Astrocyte (in vitro differentiated cells and primary cell): ENCODE measurements around the gene SNX21. TPM values are rescaled to one million over a fixed set of nuclear protein-coding genes. Genes with fewer than 3 reads are reported as not detected.
A peak's percentile ranks its signal among the peaks of the same experiment; 100 is the strongest.

Experiments
- DNase-seq: peaks from one replicate; pipeline ENCODE4 v3.0.0-alpha.2; 2010; ENCODE audit warnings: low read depth
- FAIRE-seq: peaks from 2 replicates; lab custom pipeline; 2011; peaks lifted over from hg19 to GRCh38; lab: Jason Lieb, UNC
- H2AFZ ChIP-seq: 2 replicates; pipeline ENCODE4 v1.6.0; 2012; ENCODE audit warnings: low read depth, low read length, inconsistent platforms
- H3K27ac ChIP-seq: 2 replicates; pipeline ENCODE4 v1.5.1; 2011; ENCODE audit warnings: low read depth, low read length, inconsistent platforms
- H3K27me3 ChIP-seq: 2 replicates; pipeline ENCODE4 v1.6.0; 2011; ENCODE audit warnings: low read length, inconsistent platforms; ENCODE audit not compliant: insufficient read depth
- H3K36me3 ChIP-seq: 2 replicates; pipeline ENCODE4 v1.5.1; 2011; ENCODE audit warnings: low read length, inconsistent platforms; ENCODE audit not compliant: insufficient read depth
- H3K4me1 ChIP-seq: 2 replicates; pipeline ENCODE4 v1.5.1; 2011; ENCODE audit warnings: low read length, inconsistent platforms; ENCODE audit not compliant: insufficient read depth
- H3K4me2 ChIP-seq: 2 replicates; pipeline ENCODE4 v1.6.0; 2012; ENCODE audit warnings: low read length, inconsistent platforms
- H3K4me3 ChIP-seq: 2 replicates; pipeline ENCODE4 v1.5.1; 2011; ENCODE audit warnings: low read depth, mild to moderate bottlenecking, low read length, inconsistent platforms; ENCODE audit not compliant: insufficient read depth
- H3K79me2 ChIP-seq: 2 replicates; pipeline ENCODE4 v1.6.0; 2012; ENCODE audit warnings: mild to moderate bottlenecking, low read length, inconsistent platforms; ENCODE audit not compliant: insufficient read depth
- H3K9ac ChIP-seq: 2 replicates; pipeline ENCODE4 v1.6.0; 2012; ENCODE audit warnings: mild to moderate bottlenecking, low read length, inconsistent platforms
- H3K9me3 ChIP-seq: 2 replicates; pipeline ENCODE4 v1.5.1; 2012; ENCODE audit warnings: low read depth, mild to moderate bottlenecking, low read length, inconsistent platforms; ENCODE audit not compliant: insufficient read depth
- H4K20me1 ChIP-seq: 2 replicates; pipeline ENCODE4 v1.6.0; 2012; ENCODE audit warnings: low read length, inconsistent platforms; ENCODE audit not compliant: insufficient read depth
- H3K27ac Mint-ChIP-seq: one replicate; pipeline ENCODE4 v1.8.0; 2021; ENCODE audit warnings: mild to moderate bottlenecking, mixed read lengths; ENCODE audit not compliant: unreplicated experiment
- H3K27me3 Mint-ChIP-seq: one replicate; pipeline ENCODE4 v1.8.0; 2021; ENCODE audit warnings: low read depth, mixed read lengths; ENCODE audit not compliant: unreplicated experiment
- H3K36me3 Mint-ChIP-seq: one replicate; pipeline ENCODE4 v1.8.0; 2021; ENCODE audit warnings: low read depth, mixed read lengths; ENCODE audit not compliant: unreplicated experiment
- H3K4me1 Mint-ChIP-seq: one replicate; pipeline ENCODE4 v1.8.0; 2021; ENCODE audit warnings: low read depth, mixed read lengths; ENCODE audit not compliant: unreplicated experiment
- H3K4me3 Mint-ChIP-seq: one replicate; pipeline ENCODE4 v1.8.0; 2021; ENCODE audit warnings: mild to moderate bottlenecking, moderate library complexity, mixed read lengths; ENCODE audit not compliant: unreplicated experiment
- H3K9me3 Mint-ChIP-seq: one replicate; pipeline ENCODE4 v1.8.0; 2021; ENCODE audit warnings: mild to moderate bottlenecking, mixed read lengths; ENCODE audit not compliant: unreplicated experiment
- CTCF ChIP-seq: IDR thresholded peaks from 2 replicates; pipeline ENCODE4 v1.5.1; 2011; ENCODE audit warnings: low read depth, mild to moderate bottlenecking, inconsistent platforms, low read length, moderate library complexity; ENCODE audit not compliant: insufficient read depth
- EZH2 ChIP-seq: IDR thresholded peaks from 2 replicates; pipeline ENCODE4 v1.6.1; 2012; ENCODE audit warnings: mild to moderate bottlenecking, low read length, inconsistent platforms; ENCODE audit not compliant: insufficient read depth
- total RNA-seq: library from RNA; stranded (reverse); gene quantifications from 2 replicates; pipeline ENCODE4 v1.2.1, GENCODE V29; 2021

SNX21 gene
- total RNA-seq, 1 donor from 2014 or later: 13.3 TPM

GRCh38 chr20:45866454-45866853 lies 32.9 kb downstream of the SNX21 start:
- Mint-ChIP-seq H3K4me3 (no peak overlapping the region), H3K9me3 (no peaks in the 10 kb centered on the region), H3K27me3 (no peaks in the 10 kb centered on the region), H3K27ac (no peak overlapping the region), H3K36me3 (no peaks in the 10 kb centered on the region), H3K4me1 (peaks cover 10% of the 10 kb centered on the region)
- no peaks in the 10 kb centered on the region for H3K9me3 ChIP-seq
- H3K79me2 ChIP-seq: no peaks in the 10 kb centered on the region
- H3K4me3 ChIP-seq: no peak overlapping the region
- DNase-seq: no peak
- peaks cover 10% of the 10 kb centered on the region for H3K4me1 ChIP-seq
- no peaks in the 10 kb centered on the region for H3K27me3 ChIP-seq
- no peaks in the 10 kb centered on the region for H3K36me3 ChIP-seq
- no peaks in the 10 kb centered on the region for H4K20me1 ChIP-seq
- TF ChIP-seq CTCF (no peak), EZH2 (no peak)
- H3K27ac ChIP-seq: no peak overlapping the region
- no peak for FAIRE-seq
- no peak overlapping the region for H3K9ac ChIP-seq
- no peak overlapping the region for H2AFZ ChIP-seq
- no peak overlapping the region for H3K4me2 ChIP-seq

GRCh38 chr20:45867136-45867818 lies 33.7 kb downstream of the SNX21 start:
- no peak overlapping the region for H2AFZ ChIP-seq
- peaks cover under 1% of the 10 kb centered on the region for H3K36me3 Mint-ChIP-seq
- no peak overlapping the region for H3K4me3 Mint-ChIP-seq
- H3K4me1 Mint-ChIP-seq: peaks cover 10% of the 10 kb centered on the region
- peak overlapping the region; percentile 1 for H3K27ac Mint-ChIP-seq
- H3K9ac ChIP-seq: peak overlapping the region; percentile 68
- H3K79me2 ChIP-seq: no peaks in the 10 kb centered on the region
- H3K27ac ChIP-seq: peak overlapping the region; percentile 79
- H3K27me3 Mint-ChIP-seq: no peaks in the 10 kb centered on the region
- no peaks in the 10 kb centered on the region for H3K27me3 ChIP-seq
- TF ChIP-seq EZH2: no peak
- no peak for TF ChIP-seq CTCF
- FAIRE-seq (no peak), DNase-seq (no peak)
- no peaks in the 10 kb centered on the region for H3K9me3 Mint-ChIP-seq
- H3K4me1 ChIP-seq: peaks cover 10% of the 10 kb centered on the region
- H3K36me3 ChIP-seq: no peaks in the 10 kb centered on the region
- H3K9me3 ChIP-seq: no peaks in the 10 kb centered on the region
- H3K4me3 ChIP-seq: no peak overlapping the region
- peak overlapping the region; percentile 65 for H3K4me2 ChIP-seq
- no peaks in the 10 kb centered on the region for H4K20me1 ChIP-seq

GRCh38 chr20:45867819-45868176 lies 34.2 kb downstream of the SNX21 start:
- no peaks in the 10 kb centered on the region for H3K79me2 ChIP-seq
- Mint-ChIP-seq H3K27ac (peak overlapping the region; percentile 1), H3K4me1 (peaks cover 10% of the 10 kb centered on the region), H3K9me3 (no peaks in the 10 kb centered on the region), H3K27me3 (no peaks in the 10 kb centered on the region), H3K4me3 (no peak overlapping the region), H3K36me3 (peaks cover 5% of the 10 kb centered on the region)
- H3K9ac ChIP-seq: peak overlapping the region; percentile 68
- no peaks in the 10 kb centered on the region for H3K36me3 ChIP-seq
- FAIRE-seq: peak; percentile 5
- no peak overlapping the region for H3K4me3 ChIP-seq
- no peaks in the 10 kb centered on the region for H4K20me1 ChIP-seq
- H3K4me1 ChIP-seq: peaks cover 10% of the 10 kb centered on the region
- no peaks in the 10 kb centered on the region for H3K9me3 ChIP-seq
- peak; percentile 85 for DNase-seq
- no peaks in the 10 kb centered on the region for H3K27me3 ChIP-seq
- peak overlapping the region; percentile 79 for H3K27ac ChIP-seq
- H3K4me2 ChIP-seq: peak overlapping the region; percentile 65
- H2AFZ ChIP-seq: no peak overlapping the region
- TF ChIP-seq CTCF (no peak), EZH2 (no peak)
